ENCODE results near the gene DAGLA.

DNA sequence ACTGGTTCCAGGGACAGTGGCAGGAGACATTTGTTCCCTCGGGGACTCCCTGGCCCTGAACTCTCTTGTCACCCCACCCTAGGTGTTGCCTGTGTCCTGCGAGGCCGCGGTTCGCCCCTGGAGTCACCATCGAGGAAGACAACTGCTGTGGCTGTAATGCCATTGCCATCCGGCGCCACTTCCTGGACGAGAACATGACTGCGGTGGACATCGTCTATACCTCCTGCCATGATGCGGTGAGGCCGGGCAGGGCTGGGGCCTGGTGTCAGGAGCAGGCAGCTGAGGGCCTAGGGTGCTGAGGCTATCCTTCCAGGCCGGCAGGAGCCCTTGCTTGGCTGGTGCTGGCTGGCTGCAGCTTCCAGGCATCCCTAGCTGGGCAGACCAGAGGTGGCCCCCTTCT, 54.6 kb downstream of the DAGLA start:
- TF ChIP-seq CTCF (IDR thresholded peaks at IDR 0.05; ENCODE audit: insufficient read depth, low read length, poor library complexity, severe bottlenecking) (no peak), EZH2phosphoT487 (conservative IDR thresholded peaks at IDR 0.05; ENCODE audit: low read length) (no peak)

All from SU-DHL-6 (cell line).